ENCODE data around the gene POMP. TPM values are rescaled to one million over a fixed set of nuclear protein-coding genes. Genes with fewer than 3 reads are reported as not detected.

Gene POMP
- total RNA-seq, 1 donor from 2014 or later: 25.0 TPM

DNA sequence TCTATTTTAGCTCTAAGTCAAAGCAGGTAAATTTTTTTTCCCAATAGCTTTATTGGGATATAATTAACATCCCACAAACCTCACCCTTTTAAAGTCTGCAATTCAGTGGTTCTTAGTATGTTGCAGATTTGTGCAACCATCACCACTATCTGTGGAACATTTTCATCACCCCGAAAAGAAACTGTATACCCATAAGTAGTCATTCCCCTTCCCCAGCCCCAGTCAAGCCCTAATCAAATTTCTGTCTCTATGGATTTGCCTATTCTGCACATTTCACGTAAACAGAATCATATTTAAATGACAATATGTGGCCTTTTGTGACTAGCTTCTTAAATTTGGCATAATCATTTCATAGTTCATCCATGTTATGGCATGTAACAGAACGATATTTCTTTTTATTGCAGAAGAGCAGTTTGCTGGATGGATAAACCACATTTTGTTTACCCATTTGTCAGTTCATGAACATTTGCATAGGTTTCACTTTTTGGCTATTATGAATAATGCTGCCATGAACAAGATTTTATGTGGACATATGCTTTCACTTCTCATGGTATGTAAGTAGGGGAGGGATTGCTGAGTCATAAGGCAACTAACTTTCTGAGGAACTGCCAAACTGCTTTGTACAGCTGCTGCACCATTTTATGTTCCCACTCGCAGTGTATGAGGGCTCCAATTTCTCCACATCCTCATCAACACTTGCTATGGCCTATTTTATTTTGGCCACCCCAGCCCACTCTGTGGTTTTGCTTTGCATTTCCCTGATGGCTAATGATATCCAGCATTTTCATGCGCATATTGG lies 48.9 kb downstream of the POMP start:
- TF ChIP-seq, protein P1, sequence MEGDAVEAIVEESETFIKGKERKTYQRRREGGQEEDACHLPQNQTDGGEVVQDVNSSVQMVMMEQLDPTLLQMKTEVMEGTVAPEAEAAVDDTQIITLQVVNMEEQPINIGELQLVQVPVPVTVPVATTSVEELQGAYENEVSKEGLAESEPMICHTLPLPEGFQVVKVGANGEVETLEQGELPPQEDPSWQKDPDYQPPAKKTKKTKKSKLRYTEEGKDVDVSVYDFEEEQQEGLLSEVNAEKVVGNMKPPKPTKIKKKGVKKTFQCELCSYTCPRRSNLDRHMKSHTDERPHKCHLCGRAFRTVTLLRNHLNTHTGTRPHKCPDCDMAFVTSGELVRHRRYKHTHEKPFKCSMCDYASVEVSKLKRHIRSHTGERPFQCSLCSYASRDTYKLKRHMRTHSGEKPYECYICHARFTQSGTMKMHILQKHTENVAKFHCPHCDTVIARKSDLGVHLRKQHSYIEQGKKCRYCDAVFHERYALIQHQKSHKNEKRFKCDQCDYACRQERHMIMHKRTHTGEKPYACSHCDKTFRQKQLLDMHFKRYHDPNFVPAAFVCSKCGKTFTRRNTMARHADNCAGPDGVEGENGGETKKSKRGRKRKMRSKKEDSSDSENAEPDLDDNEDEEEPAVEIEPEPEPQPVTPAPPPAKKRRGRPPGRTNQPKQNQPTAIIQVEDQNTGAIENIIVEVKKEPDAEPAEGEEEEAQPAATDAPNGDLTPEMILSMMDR (IDR thresholded peaks at IDR 0.05): no peak
- Histone ChIP-seq H3K27ac (no peak overlapping the region), H3K4me3 (no peak overlapping the region), H3K36me3 (peaks cover 0 to 12% of the 10 kb centered on the region in 2 donors), H3K9me3 (no peaks in the 10 kb centered on the region), H3K4me1 (no peaks in the 10 kb centered on the region), H3K27me3 (no peaks in the 10 kb centered on the region)
- intact Hi-C loops (cut with DNase I): no loop called here
- no peak for DNase-seq (ENCODE audit: low spot score in 2 of 2)

DNA sequence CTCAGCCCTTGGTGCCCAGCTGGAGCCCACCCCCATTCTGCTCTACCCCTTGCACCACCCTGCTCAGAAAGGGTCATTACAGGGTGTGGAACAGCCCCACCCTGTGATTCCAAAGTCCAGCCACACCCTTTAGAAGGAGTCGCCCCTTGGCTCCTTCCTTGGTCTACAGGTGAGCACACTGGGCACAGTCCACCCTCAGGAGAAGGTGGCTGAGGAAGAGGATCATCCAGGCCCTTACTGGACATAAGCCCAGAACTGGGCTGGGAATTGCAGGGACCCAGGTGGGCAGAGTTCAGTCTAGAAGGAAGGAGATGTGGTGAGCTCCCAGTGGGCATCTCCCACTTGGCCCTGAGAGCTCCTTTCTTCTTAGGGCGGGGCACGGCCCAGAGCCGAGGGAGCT lies 51.2 kb downstream of the POMP start:
- no peaks in the 10 kb centered on the region for H3K27me3 ChIP-seq
- DNase-seq (ENCODE audit: low spot score in 2 of 2): no peak
- intact Hi-C loops (cut with DNase I): loop anchor here (10.0 kb wide), 1 partner anchor 1595 kb away; the partner anchor contains the start of gene KATNAL1
- H3K27ac ChIP-seq: no peak overlapping the region
- H3K4me1 ChIP-seq: no peaks in the 10 kb centered on the region
- H3K4me3 ChIP-seq: no peak overlapping the region
- H3K9me3 ChIP-seq: no peaks in the 10 kb centered on the region
- H3K36me3 ChIP-seq: peaks cover 0 to 5% of the 10 kb centered on the region in 2 donors
- TF ChIP-seq, protein P1 (IDR thresholded peaks at IDR 0.05): no peak

DNA sequence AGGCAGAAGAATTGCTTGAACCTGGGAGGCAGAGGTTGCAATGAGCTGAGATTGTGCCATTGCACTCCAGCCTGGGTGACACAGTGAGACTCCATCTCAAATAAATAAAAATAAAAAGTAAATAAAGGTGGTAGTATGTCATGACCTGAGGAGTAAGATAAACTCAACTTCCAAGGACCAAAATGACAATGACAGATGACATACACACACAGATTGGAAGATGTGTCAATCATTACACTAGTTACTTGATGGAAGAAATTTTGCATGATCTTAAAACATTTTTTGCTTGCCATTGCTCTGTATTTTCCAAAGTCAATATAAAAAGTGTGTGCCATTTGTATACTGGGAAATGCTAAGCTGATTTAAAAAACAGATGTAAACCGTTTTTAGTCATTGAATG lies 55.7 kb downstream of the POMP start:
- intact Hi-C loops (cut with DNase I): loop anchor here (10.0 kb wide), 1 partner anchor 1590 kb away; the partner anchor contains the start of gene KATNAL1
- Histone ChIP-seq H3K36me3 (peaks cover 0 to 5% of the 10 kb centered on the region in 2 donors), H3K27ac (no peak overlapping the region), H3K4me1 (peaks cover 0 to 6% of the 10 kb centered on the region in 2 donors), H3K27me3 (no peaks in the 10 kb centered on the region), H3K4me3 (no peak overlapping the region), H3K9me3 (no peaks in the 10 kb centered on the region)
- TF ChIP-seq, protein P1 (IDR thresholded peaks at IDR 0.05): no peak
- DNase-seq (ENCODE audit: low spot score in 2 of 2): no peak

DNA sequence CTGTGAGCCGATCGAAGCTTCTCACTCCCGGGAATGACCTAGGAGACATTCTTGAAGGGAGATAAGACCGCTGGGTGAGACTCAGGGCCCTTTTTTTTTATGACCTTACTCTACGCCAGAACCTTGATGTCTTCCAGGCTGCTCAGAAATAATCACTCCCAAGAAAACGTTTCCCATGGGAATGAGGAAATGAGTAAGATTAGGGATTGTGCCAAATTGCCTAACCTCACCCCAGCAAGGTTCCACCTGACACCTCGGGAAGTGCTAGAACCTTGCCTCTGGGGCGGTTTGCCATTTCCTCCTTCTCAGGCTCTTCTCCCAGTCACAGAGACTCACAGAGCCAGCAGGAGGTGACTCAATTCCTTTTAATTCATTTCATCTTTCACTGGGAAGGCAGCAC lies 57.6 kb downstream of the POMP start:
- TF ChIP-seq, protein P1 (IDR thresholded peaks at IDR 0.05): no peak
- Histone ChIP-seq H3K4me1 (peaks cover 0 to 6% of the 10 kb centered on the region in 2 donors), H3K36me3 (no peaks in the 10 kb centered on the region), H3K27ac (peak overlapping the region; percentile 13 to 28), H3K9me3 (no peaks in the 10 kb centered on the region), H3K27me3 (no peaks in the 10 kb centered on the region), H3K4me3 (no peak overlapping the region)
- peak in 1 of 2 donors; percentile 66 for DNase-seq (ENCODE audit: low spot score in 2 of 2)
- intact Hi-C loops (cut with DNase I): loop anchor here (10.0 kb wide), 1 partner anchor 1588 kb away; the partner anchor contains the start of gene KATNAL1

DNA sequence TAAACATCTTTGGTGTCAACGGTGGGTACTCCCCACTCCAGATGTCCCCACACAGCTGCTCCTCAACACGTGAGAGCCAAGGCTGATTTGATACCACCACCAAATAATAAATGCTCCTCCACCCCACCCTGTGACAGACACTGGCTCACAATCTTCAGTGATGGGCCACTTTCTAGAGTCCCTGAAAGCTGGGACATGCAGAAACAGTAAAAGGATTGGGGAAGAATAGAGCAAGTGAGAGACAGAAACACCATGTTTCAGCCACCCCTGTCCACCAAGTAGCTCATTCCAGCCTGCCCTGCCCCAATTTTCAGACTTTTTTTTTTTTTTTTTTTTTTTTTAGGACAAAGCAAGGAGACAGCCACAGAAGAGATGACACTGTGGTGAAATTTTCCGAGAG lies 58.2 kb downstream of the POMP start:
- TF ChIP-seq, protein P1 (IDR thresholded peaks at IDR 0.05): no peak
- H3K27me3 ChIP-seq: no peaks in the 10 kb centered on the region
- peak overlapping the region; percentile 13 to 97 for H3K27ac ChIP-seq
- peaks cover 0 to 6% of the 10 kb centered on the region in 2 donors for H3K4me1 ChIP-seq
- DNase-seq (ENCODE audit: low spot score in 2 of 2): no peak
- H3K36me3 ChIP-seq: no peaks in the 10 kb centered on the region
- intact Hi-C loops (cut with DNase I): loop anchor here (10.0 kb wide), 1 partner anchor 1588 kb away; the partner anchor contains the start of gene KATNAL1
- no peak overlapping the region for H3K4me3 ChIP-seq
- no peaks in the 10 kb centered on the region for H3K9me3 ChIP-seq

Data from ascending aorta (tissue), 2 donors.